Measurements from ENCODE around the gene CPHXL. TPM values are rescaled to one million over a fixed set of nuclear protein-coding genes. Genes with fewer than 3 reads are reported as not detected.

CPHXL gene
- not detected in 2 replicates for total RNA-seq (2012; rRNA removed)

GRCh38 chr16:75726390-75726789 lies at the start of gene CPHXL:
CPHXL (minus strand) TSS chr16:75726490; CDS start chr16:75726442, 48 bp downstream.
- no peaks in the 10 kb centered on the region for H3K36me3 ChIP-seq (ENCODE audit: insufficient read depth, low read length)
- H3K9ac ChIP-seq (ENCODE audit: low read depth, low read length) = no peak within 1 kb of the TSS
- no peaks in the 10 kb centered on the region for H3K27me3 ChIP-seq (ENCODE audit: control insufficient read depth, insufficient read depth, low read length)
- no peaks in the 10 kb centered on the region for H3K4me1 ChIP-seq (ENCODE audit: control insufficient read depth, insufficient read depth, low read length)
- H3K9me3 ChIP-seq (replicated peaks; ENCODE audit: low read length) = no peaks in the 10 kb centered on the region
- H3K4me2 ChIP-seq (ENCODE audit: low read length) = no peak within 1 kb of the TSS
- H3K4me3 ChIP-seq (ENCODE audit: low read length) = no peak within 1 kb of the TSS

GRCh38 chr16:75774197-75774596 lies 47.9 kb upstream of the CPHXL start:
- Histone ChIP-seq H3K4me1 (ENCODE audit: control insufficient read depth, insufficient read depth, low read length) (no peaks in the 10 kb centered on the region), H3K4me2 (ENCODE audit: low read length) (no peak overlapping the region), H3K9ac (ENCODE audit: low read depth, low read length) (no peak overlapping the region), H3K4me3 (ENCODE audit: low read length) (no peak overlapping the region), H3K9me3 (replicated peaks; ENCODE audit: low read length) (no peaks in the 10 kb centered on the region), H3K36me3 (ENCODE audit: insufficient read depth, low read length) (no peaks in the 10 kb centered on the region), H3K27me3 (ENCODE audit: control insufficient read depth, insufficient read depth, low read length) (peaks cover 15% of the 10 kb centered on the region)

DNA sequence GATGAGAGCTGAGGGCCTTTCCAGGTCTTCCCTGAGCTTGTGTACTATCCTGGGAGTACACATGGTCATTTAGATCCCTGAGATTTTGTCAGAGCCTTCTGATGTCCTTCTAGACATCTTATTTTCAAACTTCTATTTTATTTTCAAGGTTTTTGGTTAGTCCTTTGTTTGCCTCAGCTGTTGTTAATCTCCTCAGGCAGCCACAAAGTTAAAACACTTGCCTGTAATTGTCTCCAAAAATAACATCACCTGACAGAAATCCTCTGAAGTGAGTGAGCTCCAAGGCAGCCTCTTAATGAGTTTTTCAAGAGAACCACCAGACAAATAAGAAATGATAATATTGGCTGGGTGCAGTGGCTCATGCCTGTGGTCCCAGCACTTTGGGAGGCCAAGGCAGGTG lies 43.8 kb upstream of the CPHXL start:
- no peaks in the 10 kb centered on the region for H3K9me3 ChIP-seq (replicated peaks; ENCODE audit: low read length)
- H3K27me3 ChIP-seq (ENCODE audit: control insufficient read depth, insufficient read depth, low read length) = peaks cover 26% of the 10 kb centered on the region
- H3K4me2 ChIP-seq (ENCODE audit: low read length) = no peak overlapping the region
- no peak overlapping the region for H3K9ac ChIP-seq (ENCODE audit: low read depth, low read length)
- H3K4me1 ChIP-seq (ENCODE audit: control insufficient read depth, insufficient read depth, low read length) = no peaks in the 10 kb centered on the region
- no peak overlapping the region for H3K4me3 ChIP-seq (ENCODE audit: low read length)
- H3K36me3 ChIP-seq (ENCODE audit: insufficient read depth, low read length) = no peaks in the 10 kb centered on the region

- Histone ChIP-seq H3K4me2 (ENCODE audit: low read length) (no peak overlapping the region), H3K4me3 (ENCODE audit: low read length) (no peak overlapping the region), H3K9me3 (replicated peaks; ENCODE audit: low read length) (no peaks in the 10 kb centered on the region), H3K9ac (ENCODE audit: low read depth, low read length) (no peak overlapping the region), H3K4me1 (ENCODE audit: control insufficient read depth, insufficient read depth, low read length) (no peaks in the 10 kb centered on the region), H3K36me3 (ENCODE audit: insufficient read depth, low read length) (no peaks in the 10 kb centered on the region), H3K27me3 (ENCODE audit: control insufficient read depth, insufficient read depth, low read length) (peaks cover 10% of the 10 kb centered on the region)
Observed at GRCh38 chr16:75764154-75764768, 38.0 kb upstream of the CPHXL start.

DNA sequence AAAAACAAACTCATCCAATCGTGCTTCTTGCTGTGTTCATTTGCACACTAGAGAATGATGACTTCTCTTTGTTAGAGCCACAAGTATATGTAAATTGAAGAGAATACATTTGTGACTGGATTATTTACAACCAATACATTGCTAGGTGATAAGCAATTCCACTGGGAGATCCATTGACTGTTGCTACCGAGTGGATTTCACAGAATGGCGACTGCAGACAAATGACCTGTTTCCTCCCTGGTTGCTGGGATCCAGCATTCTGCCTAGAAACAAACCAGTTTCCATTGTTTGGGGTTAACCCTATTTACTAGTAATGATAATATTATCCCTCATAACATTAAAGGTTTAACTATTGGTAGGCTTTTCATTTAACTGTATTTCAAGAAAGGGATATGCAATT lies 36.9 kb upstream of the CPHXL start:
- Histone ChIP-seq H3K4me1 (ENCODE audit: control insufficient read depth, insufficient read depth, low read length) (no peaks in the 10 kb centered on the region), H3K4me2 (ENCODE audit: low read length) (no peak overlapping the region), H3K9ac (ENCODE audit: low read depth, low read length) (no peak overlapping the region), H3K9me3 (replicated peaks; ENCODE audit: low read length) (no peaks in the 10 kb centered on the region), H3K27me3 (ENCODE audit: control insufficient read depth, insufficient read depth, low read length) (peaks cover 10% of the 10 kb centered on the region), H3K4me3 (ENCODE audit: low read length) (no peak overlapping the region), H3K36me3 (ENCODE audit: insufficient read depth, low read length) (no peaks in the 10 kb centered on the region)

DNA sequence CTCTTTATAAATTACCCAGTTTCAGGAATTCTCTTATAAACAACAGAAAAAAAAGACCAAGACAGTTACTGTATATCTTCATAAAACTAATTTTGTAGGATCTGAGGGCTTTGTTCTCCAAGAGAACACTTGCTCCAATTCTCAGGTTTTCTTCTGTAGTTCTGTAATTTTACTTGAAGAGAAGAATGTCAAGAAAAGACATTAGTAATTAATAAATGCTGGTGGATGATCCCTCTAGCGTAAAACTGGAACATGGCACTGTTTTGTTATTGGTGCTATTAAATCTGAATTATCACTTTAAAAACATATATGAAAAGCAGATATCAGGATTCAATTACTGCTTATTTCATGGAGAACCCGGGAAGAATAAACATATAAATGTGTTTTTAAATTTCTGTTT lies 36.5 kb upstream of the CPHXL start:
- peaks cover 10% of the 10 kb centered on the region for H3K27me3 ChIP-seq (ENCODE audit: control insufficient read depth, insufficient read depth, low read length)
- H3K4me2 ChIP-seq (ENCODE audit: low read length) = no peak overlapping the region
- no peaks in the 10 kb centered on the region for H3K36me3 ChIP-seq (ENCODE audit: insufficient read depth, low read length)
- no peaks in the 10 kb centered on the region for H3K9me3 ChIP-seq (replicated peaks; ENCODE audit: low read length)
- no peak overlapping the region for H3K9ac ChIP-seq (ENCODE audit: low read depth, low read length)
- H3K4me3 ChIP-seq (ENCODE audit: low read length) = no peak overlapping the region
- no peaks in the 10 kb centered on the region for H3K4me1 ChIP-seq (ENCODE audit: control insufficient read depth, insufficient read depth, low read length)

- no peaks in the 10 kb centered on the region for H3K9me3 ChIP-seq (replicated peaks; ENCODE audit: low read length)
- H3K27me3 ChIP-seq (ENCODE audit: control insufficient read depth, insufficient read depth, low read length) = peaks cover 4% of the 10 kb centered on the region
- H3K36me3 ChIP-seq (ENCODE audit: insufficient read depth, low read length) = no peaks in the 10 kb centered on the region
- H3K4me2 ChIP-seq (ENCODE audit: low read length) = no peak overlapping the region
- H3K4me3 ChIP-seq (ENCODE audit: low read length) = no peak overlapping the region
- H3K9ac ChIP-seq (ENCODE audit: low read depth, low read length) = no peak overlapping the region
- H3K4me1 ChIP-seq (ENCODE audit: control insufficient read depth, insufficient read depth, low read length) = no peaks in the 10 kb centered on the region
Observed at GRCh38 chr16:75761108-75761507, 34.8 kb upstream of the CPHXL start.

DNA sequence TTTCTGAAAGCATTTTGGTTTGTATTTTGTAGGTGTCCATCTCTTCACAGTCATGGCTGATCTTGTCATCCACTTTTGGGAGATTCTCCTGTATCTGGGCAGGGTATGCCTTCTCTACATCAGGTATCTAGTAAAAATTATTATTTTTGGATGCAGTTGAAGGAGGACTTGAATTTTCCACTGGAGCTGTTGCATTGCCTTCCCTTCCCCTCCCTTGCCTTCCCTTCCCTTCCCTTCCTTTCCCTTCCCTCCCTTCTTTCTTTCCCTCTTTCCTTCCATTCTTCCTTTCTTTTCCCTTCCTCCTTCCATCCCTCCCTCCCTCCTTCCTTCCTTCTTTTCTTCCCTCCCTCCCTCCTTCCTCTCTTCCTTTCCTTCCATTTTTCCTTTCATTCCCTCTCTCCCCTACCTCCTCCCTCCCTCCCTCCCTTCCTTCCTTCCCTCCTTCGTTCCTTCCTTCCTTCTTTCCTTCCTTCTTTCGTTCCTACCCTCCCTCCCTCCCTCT lies 33.8 kb upstream of the CPHXL start:
- H3K9me3 ChIP-seq (replicated peaks; ENCODE audit: low read length) = no peaks in the 10 kb centered on the region
- no peak overlapping the region for H3K4me3 ChIP-seq (ENCODE audit: low read length)
- H3K4me2 ChIP-seq (ENCODE audit: low read length) = no peak overlapping the region
- H3K27me3 ChIP-seq (ENCODE audit: control insufficient read depth, insufficient read depth, low read length) = no peaks in the 10 kb centered on the region
- no peak overlapping the region for H3K9ac ChIP-seq (ENCODE audit: low read depth, low read length)
- no peaks in the 10 kb centered on the region for H3K36me3 ChIP-seq (ENCODE audit: insufficient read depth, low read length)
- no peaks in the 10 kb centered on the region for H3K4me1 ChIP-seq (ENCODE audit: control insufficient read depth, insufficient read depth, low read length)

DNA sequence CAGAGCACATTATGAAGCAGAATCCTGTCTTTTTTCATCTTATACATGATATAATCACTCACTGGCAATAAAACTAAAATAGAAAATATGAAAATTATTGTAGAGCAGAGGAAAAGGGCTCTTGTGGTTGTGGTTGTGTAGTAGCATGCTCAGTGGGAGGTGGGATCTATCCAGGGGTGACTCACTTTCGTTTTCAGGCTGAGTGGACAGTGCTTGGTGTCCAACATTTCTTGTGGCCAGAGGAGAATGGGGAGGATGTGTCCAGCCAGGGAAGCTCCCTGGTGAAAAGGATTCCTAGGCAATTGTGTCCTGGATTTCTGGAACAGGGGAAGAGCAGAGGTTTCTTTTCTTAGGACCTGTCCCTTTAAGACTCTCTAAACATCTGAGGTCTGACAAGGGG lies 31.9 kb upstream of the CPHXL start:
- Histone ChIP-seq H3K4me1 (ENCODE audit: control insufficient read depth, insufficient read depth, low read length) (no peaks in the 10 kb centered on the region), H3K9me3 (replicated peaks; ENCODE audit: low read length) (no peaks in the 10 kb centered on the region), H3K4me2 (ENCODE audit: low read length) (no peak overlapping the region), H3K9ac (ENCODE audit: low read depth, low read length) (no peak overlapping the region), H3K36me3 (ENCODE audit: insufficient read depth, low read length) (no peaks in the 10 kb centered on the region), H3K4me3 (ENCODE audit: low read length) (no peak overlapping the region), H3K27me3 (ENCODE audit: control insufficient read depth, insufficient read depth, low read length) (no peaks in the 10 kb centered on the region)

- Histone ChIP-seq H3K4me3 (ENCODE audit: low read length) (no peak overlapping the region), H3K36me3 (ENCODE audit: insufficient read depth, low read length) (no peaks in the 10 kb centered on the region), H3K4me1 (ENCODE audit: control insufficient read depth, insufficient read depth, low read length) (no peaks in the 10 kb centered on the region), H3K9me3 (replicated peaks; ENCODE audit: low read length) (no peaks in the 10 kb centered on the region), H3K4me2 (ENCODE audit: low read length) (no peak overlapping the region), H3K9ac (ENCODE audit: low read depth, low read length) (no peak overlapping the region), H3K27me3 (ENCODE audit: control insufficient read depth, insufficient read depth, low read length) (no peaks in the 10 kb centered on the region)
Observed at GRCh38 chr16:75754141-75754540, 27.9 kb upstream of the CPHXL start.

GRCh38 chr16:75750528-75750927 lies 24.2 kb upstream of the CPHXL start:
- Histone ChIP-seq H3K9ac (ENCODE audit: low read depth, low read length) (no peak overlapping the region), H3K4me3 (ENCODE audit: low read length) (no peak overlapping the region), H3K27me3 (ENCODE audit: control insufficient read depth, insufficient read depth, low read length) (no peaks in the 10 kb centered on the region), H3K9me3 (replicated peaks; ENCODE audit: low read length) (no peaks in the 10 kb centered on the region), H3K4me1 (ENCODE audit: control insufficient read depth, insufficient read depth, low read length) (no peaks in the 10 kb centered on the region), H3K4me2 (ENCODE audit: low read length) (no peak overlapping the region), H3K36me3 (ENCODE audit: insufficient read depth, low read length) (no peaks in the 10 kb centered on the region)

DNA sequence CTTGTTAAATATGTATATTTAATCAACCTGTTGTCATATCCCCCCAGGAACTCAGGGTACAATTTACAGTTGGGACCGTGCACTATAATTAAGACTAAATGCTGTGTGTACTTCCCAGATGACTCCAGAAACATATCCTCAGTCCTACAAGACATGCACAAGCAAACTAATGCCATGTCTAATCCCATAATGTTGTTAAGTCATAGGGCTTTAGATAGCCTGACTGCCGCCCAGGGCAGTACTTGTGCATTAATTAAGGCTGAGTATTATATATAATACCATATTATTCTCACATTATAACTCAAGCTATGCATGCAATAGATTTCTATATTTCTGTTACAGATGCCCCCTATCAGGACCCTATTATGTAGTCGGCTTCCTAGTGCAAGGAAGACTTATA lies 20.1 kb upstream of the CPHXL start:
- H3K4me3 ChIP-seq (ENCODE audit: low read length) = no peak overlapping the region
- no peak overlapping the region for H3K9ac ChIP-seq (ENCODE audit: low read depth, low read length)
- no peaks in the 10 kb centered on the region for H3K4me1 ChIP-seq (ENCODE audit: control insufficient read depth, insufficient read depth, low read length)
- no peaks in the 10 kb centered on the region for H3K36me3 ChIP-seq (ENCODE audit: insufficient read depth, low read length)
- H3K4me2 ChIP-seq (ENCODE audit: low read length) = no peak overlapping the region
- H3K27me3 ChIP-seq (ENCODE audit: control insufficient read depth, insufficient read depth, low read length) = no peaks in the 10 kb centered on the region
- H3K9me3 ChIP-seq (replicated peaks; ENCODE audit: low read length) = peaks cover 4% of the 10 kb centered on the region
